Measurements from ENCODE around the gene SPRED1. TPM values are rescaled to one million over a fixed set of nuclear protein-coding genes. Genes with fewer than 3 reads are reported as not detected.

The SPRED1 gene
- total RNA-seq, 1 donor from 2014 or later: 29.3 TPM

GRCh38 chr15:38208779-38209178 is 43.9 kb upstream of the SPRED1 start:
- no peaks in the 10 kb centered on the region for H3K9me3 Mint-ChIP-seq (ENCODE audit: unreplicated experiment)
- H3K36me3 Mint-ChIP-seq (ENCODE audit: low read depth, unreplicated experiment): no peaks in the 10 kb centered on the region
- no peak for TF ChIP-seq CTCF (IDR thresholded peaks at IDR 0.05; ENCODE audit: unreplicated experiment)
- H3K27me3 Mint-ChIP-seq (ENCODE audit: unreplicated experiment): peaks cover under 1% of the 10 kb centered on the region
- DNase-seq (ENCODE audit: low spot score): no peak
- H3K27ac Mint-ChIP-seq (ENCODE audit: unreplicated experiment): no peak overlapping the region
- no peak overlapping the region for H3K4me3 Mint-ChIP-seq (ENCODE audit: unreplicated experiment)
- peaks cover 36% of the 10 kb centered on the region for H3K4me1 Mint-ChIP-seq (ENCODE audit: unreplicated experiment)

- peaks cover 28% of the 10 kb centered on the region for H3K4me1 Mint-ChIP-seq (ENCODE audit: unreplicated experiment)
- H3K27me3 Mint-ChIP-seq (ENCODE audit: unreplicated experiment): no peaks in the 10 kb centered on the region
- H3K4me3 Mint-ChIP-seq (ENCODE audit: unreplicated experiment): no peak overlapping the region
- H3K27ac Mint-ChIP-seq (ENCODE audit: unreplicated experiment): no peak overlapping the region
- H3K36me3 Mint-ChIP-seq (ENCODE audit: low read depth, unreplicated experiment): no peaks in the 10 kb centered on the region
- no peak for DNase-seq (ENCODE audit: low spot score)
- no peak for TF ChIP-seq CTCF (IDR thresholded peaks at IDR 0.05; ENCODE audit: unreplicated experiment)
- H3K9me3 Mint-ChIP-seq (ENCODE audit: unreplicated experiment): no peaks in the 10 kb centered on the region
Observed at GRCh38 chr15:38211249-38211648, 41.4 kb upstream of the SPRED1 start.

- H3K27me3 Mint-ChIP-seq (ENCODE audit: unreplicated experiment): no peaks in the 10 kb centered on the region
- no peak for TF ChIP-seq CTCF (IDR thresholded peaks at IDR 0.05; ENCODE audit: unreplicated experiment)
Observed at GRCh38 chr15:38211811-38212210, 40.8 kb upstream of the SPRED1 start.

GRCh38 chr15:38212729-38213351 is 39.8 kb upstream of the SPRED1 start:
- H3K4me3 Mint-ChIP-seq (ENCODE audit: unreplicated experiment): no peak overlapping the region
- H3K36me3 Mint-ChIP-seq (ENCODE audit: low read depth, unreplicated experiment): no peaks in the 10 kb centered on the region
- H3K27me3 Mint-ChIP-seq (ENCODE audit: unreplicated experiment): no peaks in the 10 kb centered on the region
- no peak overlapping the region for H3K27ac Mint-ChIP-seq (ENCODE audit: unreplicated experiment)
- H3K4me1 Mint-ChIP-seq (ENCODE audit: unreplicated experiment): peaks cover 17% of the 10 kb centered on the region
- no peak for TF ChIP-seq CTCF (IDR thresholded peaks at IDR 0.05; ENCODE audit: unreplicated experiment)
- H3K9me3 Mint-ChIP-seq (ENCODE audit: unreplicated experiment): no peaks in the 10 kb centered on the region
- no peak for DNase-seq (ENCODE audit: low spot score)

More at GRCh38 chr15:38211811-38212210, 40.8 kb upstream of the SPRED1 start:
- no peak for DNase-seq (ENCODE audit: low spot score)
- Mint-ChIP-seq H3K4me1 (ENCODE audit: unreplicated experiment) (peaks cover 24% of the 10 kb centered on the region), H3K36me3 (ENCODE audit: low read depth, unreplicated experiment) (no peaks in the 10 kb centered on the region), H3K27ac (ENCODE audit: unreplicated experiment) (no peak overlapping the region), H3K4me3 (ENCODE audit: unreplicated experiment) (no peak overlapping the region), H3K9me3 (ENCODE audit: unreplicated experiment) (no peaks in the 10 kb centered on the region)

- no peak for DNase-seq (ENCODE audit: low spot score)
- Mint-ChIP-seq H3K4me3 (ENCODE audit: unreplicated experiment) (no peak overlapping the region), H3K27ac (ENCODE audit: unreplicated experiment) (no peak overlapping the region), H3K27me3 (ENCODE audit: unreplicated experiment) (no peaks in the 10 kb centered on the region), H3K36me3 (ENCODE audit: low read depth, unreplicated experiment) (no peaks in the 10 kb centered on the region), H3K9me3 (ENCODE audit: unreplicated experiment) (no peaks in the 10 kb centered on the region), H3K4me1 (ENCODE audit: unreplicated experiment) (peaks cover 12% of the 10 kb centered on the region)
- no peak for TF ChIP-seq CTCF (IDR thresholded peaks at IDR 0.05; ENCODE audit: unreplicated experiment)
Observed at GRCh38 chr15:38213356-38213755, 39.3 kb upstream of the SPRED1 start.
